ENCODE data around the gene KRTAP2-4. TPM values are rescaled to one million over a fixed set of nuclear protein-coding genes. Genes with fewer than 3 reads are reported as not detected.

The KRTAP2-4 gene
- total and polyA plus RNA-seq, 2 donors (not counting 3 experiments of a cell fraction or from before 2014, with no cell fraction given), result not detected

- no peak overlapping the region for H3K4me2 ChIP-seq (ENCODE audit: insufficient read depth, low read length)
- no peak for FAIRE-seq
- peaks cover 6 to 12% of the 10 kb centered on the region in 2 experiments for H3K27me3 ChIP-seq (ENCODE audit: control insufficient read depth in 2 of 2, insufficient read depth in 2 of 2, low read length in 2 of 2)
- no peaks in the 10 kb centered on the region for H3K36me3 ChIP-seq (ENCODE audit: control insufficient read depth in 2 of 2, extremely low read depth in 1 of 2, insufficient read depth in 2 of 2, low read length in 2 of 2)
- dilution Hi-C loops (cut with MboI; ENCODE audit: extremely low pct_ligation_motif_present, low sequenced_read_pairs) (no loop called here), intact Hi-C loops (cut with micrococcal nuclease) (no loop called here)
- no peaks in the 10 kb centered on the region for H3K4me1 ChIP-seq (ENCODE audit: control insufficient read depth, extremely low read depth, insufficient read depth, low read length)
- no peak overlapping the region for H2AFZ ChIP-seq (ENCODE audit: low read depth, low read length)
- H4K20me1 ChIP-seq (replicated peaks; ENCODE audit: control insufficient read depth, extremely low read depth, insufficient read depth, low read length), result no peaks in the 10 kb centered on the region
- ChIA-PET CTCF (interaction anchor here (1.1 kb wide), 1 partner anchor 49 kb away, joined by 3 read pairs; no protein-coding TSS in a partner anchor), POLR2A (no interaction called here)
- no peak overlapping the region for H3K4me3 ChIP-seq (replicated peaks in 1 of 3; ENCODE audit: insufficient read depth in 1 of 3, low read depth in 1 of 3, low read length in 3 of 3)
- TF ChIP-seq MAX (IDR thresholded peaks at IDR 0.05; ENCODE audit: insufficient read depth, insufficient read length) (no peak), JUN (IDR thresholded peaks at IDR 0.05; ENCODE audit: borderline replicate concordance, insufficient read depth, insufficient read length, low read depth) (no peak), GATA2 (IDR thresholded peaks at IDR 0.05; ENCODE audit: insufficient read depth, insufficient read length, low read depth, low read length) (no peak), MYC (IDR thresholded peaks at IDR 0.05; ENCODE audit: low read depth, low read length) (no peak), EZH2 (IDR thresholded peaks at IDR 0.05; ENCODE audit: borderline replicate concordance, low read depth, low read length, severe bottlenecking) (no peak)
- no peaks in the 10 kb centered on the region for H3K9me3 ChIP-seq (replicated peaks; ENCODE audit: control insufficient read depth, insufficient read depth, low read length)
- no peaks in the 10 kb centered on the region for H3K9me1 ChIP-seq (replicated peaks; ENCODE audit: control insufficient read depth, extremely low read depth, insufficient read depth, low read length)
- no peak overlapping the region for H3K27ac ChIP-seq (ENCODE audit: insufficient read depth, low read depth, low read length)
- no peak overlapping the region for H3K9ac ChIP-seq (replicated peaks; ENCODE audit: extremely low read depth, insufficient read depth, low read length)
- no peak for DNase-seq (ENCODE audit: low read depth, low spot score)
- BruUV-seq (replicated peaks), result no TSS peak
- no peaks in the 10 kb centered on the region for H3K79me2 ChIP-seq (ENCODE audit: control insufficient read depth, insufficient read depth, low read length)
Measured at GRCh38 chr17:41058741-41059140, 6.9 kb downstream of the KRTAP2-4 start.

GRCh38 chr17:41057547-41057946 lies 8.1 kb downstream of the KRTAP2-4 start:
- no TSS peak for BruUV-seq (replicated peaks)
- Histone ChIP-seq H3K27ac (ENCODE audit: insufficient read depth, low read depth, low read length) (no peak overlapping the region), H4K20me1 (replicated peaks; ENCODE audit: control insufficient read depth, extremely low read depth, insufficient read depth, low read length) (no peaks in the 10 kb centered on the region), H3K9me3 (replicated peaks; ENCODE audit: control insufficient read depth, insufficient read depth, low read length) (no peaks in the 10 kb centered on the region), H3K9ac (replicated peaks; ENCODE audit: extremely low read depth, insufficient read depth, low read length) (no peak overlapping the region), H3K36me3 (ENCODE audit: control insufficient read depth in 2 of 2, extremely low read depth in 1 of 2, insufficient read depth in 2 of 2, low read length in 2 of 2) (no peaks in the 10 kb centered on the region), H2AFZ (ENCODE audit: low read depth, low read length) (no peak overlapping the region), H3K4me1 (ENCODE audit: control insufficient read depth, extremely low read depth, insufficient read depth, low read length) (no peaks in the 10 kb centered on the region), H3K79me2 (ENCODE audit: control insufficient read depth, insufficient read depth, low read length) (no peaks in the 10 kb centered on the region), H3K9me1 (replicated peaks; ENCODE audit: control insufficient read depth, extremely low read depth, insufficient read depth, low read length) (no peaks in the 10 kb centered on the region), H3K27me3 (ENCODE audit: control insufficient read depth in 2 of 2, insufficient read depth in 2 of 2, low read length in 2 of 2) (peaks cover 6 to 12% of the 10 kb centered on the region in 2 experiments), H3K4me2 (ENCODE audit: insufficient read depth, low read length) (no peak overlapping the region), H3K4me3 (replicated peaks in 1 of 3; ENCODE audit: insufficient read depth in 1 of 3, low read depth in 1 of 3, low read length in 3 of 3) (no peak overlapping the region)
- POLR2A ChIA-PET, result no interaction called here
- intact Hi-C loops (cut with micrococcal nuclease), result no loop called here
- dilution Hi-C loops (cut with MboI; ENCODE audit: extremely low pct_ligation_motif_present, low sequenced_read_pairs), result no loop called here
- TF ChIP-seq JUN (IDR thresholded peaks at IDR 0.05; ENCODE audit: borderline replicate concordance, insufficient read depth, insufficient read length, low read depth) (no peak), POLR2AphosphoS5 (IDR thresholded peaks at IDR 0.05; ENCODE audit: insufficient read depth, low read depth, low read length) (no peak), GATA2 (IDR thresholded peaks at IDR 0.05; ENCODE audit: insufficient read depth, insufficient read length, low read depth, low read length) (no peak), MAX (IDR thresholded peaks at IDR 0.05; ENCODE audit: insufficient read depth, insufficient read length) (no peak), MYC (IDR thresholded peaks at IDR 0.05; ENCODE audit: low read depth, low read length) (no peak), EZH2 (IDR thresholded peaks at IDR 0.05; ENCODE audit: borderline replicate concordance, low read depth, low read length, severe bottlenecking) (no peak), POLR2A (IDR thresholded peaks at IDR 0.05; ENCODE audit: low read depth, low read length) (no peak), FOS (IDR thresholded peaks at IDR 0.05; ENCODE audit: borderline replicate concordance, insufficient read depth, low read length) (no peak), CTCF (IDR thresholded peaks at IDR 0.05; ENCODE audit: extremely low read depth in 1 of 2, insufficient read depth in 1 of 2, low read depth in 1 of 2, low read length in 2 of 2) (no peak)
- CTCF ChIA-PET, result no interaction called here
- DNase-seq (ENCODE audit: low read depth, low spot score) (no peak), FAIRE-seq (no peak)
